ENCODE measurements around the gene SBF2. TPM values are rescaled to one million over a fixed set of nuclear protein-coding genes. Genes with fewer than 3 reads are reported as not detected.

Gene SBF2
- total and polyA plus RNA-seq, 2 of the 13 experiments (the other 11 are each of a cell fraction or from before 2014, with no cell fraction given) = 24.0 to 45.8 TPM

GRCh38 chr11:10326012-10326964, 32.3 kb upstream of the SBF2 start (continued):
- TF ChIP-seq AKNA (CRISPR knock-in tag; IDR thresholded peaks at IDR 0.05; ENCODE audit: borderline replicate concordance) (no peak), MBNL3 (CRISPR knock-in tag; conservative IDR thresholded peaks at IDR 0.05) (no peak), KIAA2018 (CRISPR knock-in tag; IDR thresholded peaks at IDR 0.05; ENCODE audit: borderline replicate concordance) (no peak), ZNF652 (CRISPR knock-in tag; IDR thresholded peaks at IDR 0.05; ENCODE audit: borderline replicate concordance, low read depth) (peak; percentile 84), ZBTB3 (CRISPR knock-in tag; IDR thresholded peaks at IDR 0.05; ENCODE audit: borderline replicate concordance, low read depth) (no peak), ZSCAN25 (CRISPR knock-in tag; IDR thresholded peaks at IDR 0.05) (no peak), ZC3H13 (CRISPR knock-in tag; IDR thresholded peaks at IDR 0.05) (no peak), RAD51 (IDR thresholded peaks at IDR 0.05; ENCODE audit: borderline replicate concordance) (no peak), ZNF740 (CRISPR knock-in tag; IDR thresholded peaks at IDR 0.05) (no peak; the same call in 1 of the 2 replicates)
- TF ChIP-seq, protein P1, sequence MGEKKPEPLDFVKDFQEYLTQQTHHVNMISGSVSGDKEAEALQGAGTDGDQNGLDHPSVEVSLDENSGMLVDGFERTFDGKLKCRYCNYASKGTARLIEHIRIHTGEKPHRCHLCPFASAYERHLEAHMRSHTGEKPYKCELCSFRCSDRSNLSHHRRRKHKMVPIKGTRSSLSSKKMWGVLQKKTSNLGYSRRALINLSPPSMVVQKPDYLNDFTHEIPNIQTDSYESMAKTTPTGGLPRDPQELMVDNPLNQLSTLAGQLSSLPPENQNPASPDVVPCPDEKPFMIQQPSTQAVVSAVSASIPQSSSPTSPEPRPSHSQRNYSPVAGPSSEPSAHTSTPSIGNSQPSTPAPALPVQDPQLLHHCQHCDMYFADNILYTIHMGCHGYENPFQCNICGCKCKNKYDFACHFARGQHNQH (CRISPR knock-in tag; IDR thresholded peaks at IDR 0.05) = peak; percentile 95
- TF ChIP-seq, protein P2, sequence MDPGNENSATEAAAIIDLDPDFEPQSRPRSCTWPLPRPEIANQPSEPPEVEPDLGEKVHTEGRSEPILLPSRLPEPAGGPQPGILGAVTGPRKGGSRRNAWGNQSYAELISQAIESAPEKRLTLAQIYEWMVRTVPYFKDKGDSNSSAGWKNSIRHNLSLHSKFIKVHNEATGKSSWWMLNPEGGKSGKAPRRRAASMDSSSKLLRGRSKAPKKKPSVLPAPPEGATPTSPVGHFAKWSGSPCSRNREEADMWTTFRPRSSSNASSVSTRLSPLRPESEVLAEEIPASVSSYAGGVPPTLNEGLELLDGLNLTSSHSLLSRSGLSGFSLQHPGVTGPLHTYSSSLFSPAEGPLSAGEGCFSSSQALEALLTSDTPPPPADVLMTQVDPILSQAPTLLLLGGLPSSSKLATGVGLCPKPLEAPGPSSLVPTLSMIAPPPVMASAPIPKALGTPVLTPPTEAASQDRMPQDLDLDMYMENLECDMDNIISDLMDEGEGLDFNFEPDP (CRISPR knock-in tag; conservative IDR thresholded peaks at IDR 0.05) = no peak
